ENCODE measurements around the gene IRF5.

Gene IRF5, protein sequence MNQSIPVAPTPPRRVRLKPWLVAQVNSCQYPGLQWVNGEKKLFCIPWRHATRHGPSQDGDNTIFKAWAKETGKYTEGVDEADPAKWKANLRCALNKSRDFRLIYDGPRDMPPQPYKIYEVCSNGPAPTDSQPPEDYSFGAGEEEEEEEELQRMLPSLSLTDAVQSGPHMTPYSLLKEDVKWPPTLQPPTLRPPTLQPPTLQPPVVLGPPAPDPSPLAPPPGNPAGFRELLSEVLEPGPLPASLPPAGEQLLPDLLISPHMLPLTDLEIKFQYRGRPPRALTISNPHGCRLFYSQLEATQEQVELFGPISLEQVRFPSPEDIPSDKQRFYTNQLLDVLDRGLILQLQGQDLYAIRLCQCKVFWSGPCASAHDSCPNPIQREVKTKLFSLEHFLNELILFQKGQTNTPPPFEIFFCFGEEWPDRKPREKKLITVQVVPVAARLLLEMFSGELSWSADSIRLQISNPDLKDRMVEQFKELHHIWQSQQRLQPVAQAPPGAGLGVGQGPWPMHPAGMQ

DNA sequence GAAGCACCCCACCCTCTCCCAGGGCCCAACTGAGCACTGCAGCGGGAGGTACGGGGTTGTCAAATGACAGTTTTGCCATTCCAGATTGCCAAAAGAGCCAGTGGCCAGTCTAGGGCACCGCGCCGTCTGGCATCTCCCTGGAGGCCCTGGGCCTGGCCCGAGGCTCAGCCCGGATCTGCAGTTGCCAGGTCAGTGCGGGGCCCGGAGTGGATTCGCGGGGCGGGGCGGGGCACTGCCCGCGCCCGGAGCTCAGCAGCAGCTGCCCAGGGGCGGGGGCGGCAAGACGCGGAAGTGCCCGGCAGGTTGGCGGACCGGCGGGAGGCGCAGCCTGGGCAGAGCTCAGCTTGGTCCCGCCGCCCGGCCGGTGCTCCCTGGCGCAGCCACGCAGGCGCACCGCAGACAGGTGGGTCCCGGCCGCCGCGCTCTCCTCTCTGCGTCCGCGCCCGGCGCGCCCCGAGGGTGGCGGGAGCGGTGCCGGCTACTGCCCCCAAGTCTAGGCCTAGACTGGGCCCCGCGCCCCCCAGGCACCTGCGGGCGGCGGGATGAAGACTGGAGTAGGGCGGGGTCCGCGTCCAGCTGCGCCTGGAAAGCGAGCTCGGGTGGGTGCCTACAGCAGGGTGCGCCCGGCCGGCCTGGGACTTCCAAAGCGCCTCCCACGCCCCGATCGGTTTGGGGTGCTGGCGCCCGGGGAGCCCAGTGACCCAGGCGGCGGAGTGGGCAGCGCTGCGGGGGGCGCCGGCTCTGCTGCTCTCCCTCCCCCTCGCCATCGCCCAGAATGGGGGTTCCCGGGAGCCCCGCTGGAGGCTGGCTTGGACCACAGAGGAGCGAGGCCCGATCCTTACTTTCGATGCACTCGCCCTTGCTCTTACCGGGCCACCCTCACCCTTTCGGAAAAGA, at the start of gene IRF5:
IRF5 (plus strand) TSS at position 281 of the 897 bp plus-strand sequence. CDS start 4,155 bp downstream, outside the sequence.
- ChIA-PET CTCF (interaction anchor here (0.6 to 1.2 kb wide), 2 partner anchors 10 to 153 kb away, joined by 4 to 5 read pairs; no protein-coding TSS in a partner anchor), POLR2A (interaction anchor here (0.6 kb wide), 1 partner anchor 415 kb away, joined by 5 read pairs; no protein-coding TSS in a partner anchor)
- peak within 1 kb of the TSS; percentile 58 for H3K4me3 ChIP-seq (ENCODE audit: low read depth, low read length)
- H3K27ac ChIP-seq (ENCODE audit: extremely low read depth, low read depth, low read length) = peak within 1 kb of the TSS; percentile 66; the same call in 1 of the 2 replicates
- no peaks in the 10 kb centered on the region for H3K4me1 ChIP-seq (ENCODE audit: control insufficient read depth, insufficient read depth, low read length)
- H3K36me3 ChIP-seq (ENCODE audit: control insufficient read depth in 2 of 2, insufficient read depth in 1 of 2, low read length in 2 of 2) = no peaks in the 10 kb centered on the region; a peak in 1 of 3 replicates
- H3K9me3 ChIP-seq (ENCODE audit: control insufficient read depth, insufficient read depth, low read depth, low read length) = no peaks in the 10 kb centered on the region
- TF ChIP-seq, protein P1, sequence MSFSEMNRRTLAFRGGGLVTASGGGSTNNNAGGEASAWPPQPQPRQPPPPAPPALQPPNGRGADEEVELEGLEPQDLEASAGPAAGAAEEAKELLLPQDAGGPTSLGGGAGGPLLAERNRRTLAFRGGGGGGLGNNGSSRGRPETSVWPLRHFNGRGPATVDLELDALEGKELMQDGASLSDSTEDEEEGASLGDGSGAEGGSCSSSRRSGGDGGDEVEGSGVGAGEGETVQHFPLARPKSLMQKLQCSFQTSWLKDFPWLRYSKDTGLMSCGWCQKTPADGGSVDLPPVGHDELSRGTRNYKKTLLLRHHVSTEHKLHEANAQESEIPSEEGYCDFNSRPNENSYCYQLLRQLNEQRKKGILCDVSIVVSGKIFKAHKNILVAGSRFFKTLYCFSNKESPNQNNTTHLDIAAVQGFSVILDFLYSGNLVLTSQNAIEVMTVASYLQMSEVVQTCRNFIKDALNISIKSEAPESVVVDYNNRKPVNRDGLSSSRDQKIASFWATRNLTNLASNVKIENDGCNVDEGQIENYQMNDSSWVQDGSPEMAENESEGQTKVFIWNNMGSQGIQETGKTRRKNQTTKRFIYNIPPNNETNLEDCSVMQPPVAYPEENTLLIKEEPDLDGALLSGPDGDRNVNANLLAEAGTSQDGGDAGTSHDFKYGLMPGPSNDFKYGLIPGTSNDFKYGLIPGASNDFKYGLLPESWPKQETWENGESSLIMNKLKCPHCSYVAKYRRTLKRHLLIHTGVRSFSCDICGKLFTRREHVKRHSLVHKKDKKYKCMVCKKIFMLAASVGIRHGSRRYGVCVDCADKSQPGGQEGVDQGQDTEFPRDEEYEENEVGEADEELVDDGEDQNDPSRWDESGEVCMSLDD (tag by site-specific recombination; IDR thresholded peaks at IDR 0.05) = peak; percentile 72; the same call in 1 of the 2 replicates
- TF ChIP-seq SP3 (tag by site-specific recombination; IDR thresholded peaks at IDR 0.05) = peak; percentile 49
- TF ChIP-seq ZNF777 (tag by site-specific recombination; IDR thresholded peaks at IDR 0.05; ENCODE audit: borderline replicate concordance) = peak; percentile 22; the same call in 1 of the 2 replicates
- TF ChIP-seq PATZ1 (tag by site-specific recombination; IDR thresholded peaks at IDR 0.05) = peak; percentile 50
- TF ChIP-seq ZNF335 (tag by site-specific recombination; conservative IDR thresholded peaks at IDR 0.05) = peak; percentile 98; the same call in 1 of the 2 replicates
- TF ChIP-seq PRDM10 (tag by site-specific recombination; IDR thresholded peaks at IDR 0.05) = peak; percentile 38; the same call in 1 of the 2 replicates
- 0 out of 2 replicates have a peak, but pooled peaks have one; percentile 6 for TF ChIP-seq ZNF10 (tag by site-specific recombination; IDR thresholded peaks at IDR 0.05)
- TF ChIP-seq, protein P2, sequence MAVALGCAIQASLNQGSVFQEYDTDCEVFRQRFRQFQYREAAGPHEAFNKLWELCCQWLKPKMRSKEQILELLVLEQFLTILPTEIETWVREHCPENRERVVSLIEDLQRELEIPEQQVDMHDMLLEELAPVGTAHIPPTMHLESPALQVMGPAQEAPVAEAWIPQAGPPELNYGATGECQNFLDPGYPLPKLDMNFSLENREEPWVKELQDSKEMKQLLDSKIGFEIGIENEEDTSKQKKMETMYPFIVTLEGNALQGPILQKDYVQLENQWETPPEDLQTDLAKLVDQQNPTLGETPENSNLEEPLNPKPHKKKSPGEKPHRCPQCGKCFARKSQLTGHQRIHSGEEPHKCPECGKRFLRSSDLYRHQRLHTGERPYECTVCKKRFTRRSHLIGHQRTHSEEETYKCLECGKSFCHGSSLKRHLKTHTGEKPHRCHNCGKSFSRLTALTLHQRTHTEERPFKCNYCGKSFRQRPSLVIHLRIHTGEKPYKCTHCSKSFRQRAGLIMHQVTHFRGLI (tag by site-specific recombination; IDR thresholded peaks at IDR 0.05) = peak; percentile 51; the same call in 1 of the 2 replicates
- no peak for TF ChIP-seq ZNF645 (tag by site-specific recombination; IDR thresholded peaks at IDR 0.05)
- TF ChIP-seq ZNF426 (tag by site-specific recombination; IDR thresholded peaks at IDR 0.05) = no peak
- peak; percentile 14; the same call in 1 of the 2 replicates for TF ChIP-seq ZBTB17 (tag by site-specific recombination; IDR thresholded peaks at IDR 0.05)
- TF ChIP-seq ZFP37 (tag by site-specific recombination; IDR thresholded peaks at IDR 0.05) = 0 out of 2 replicates have a peak, but pooled peaks have one; percentile 14
- peak; percentile 99 for TF ChIP-seq ZNF692 (tag by site-specific recombination; IDR thresholded peaks at IDR 0.05)
- no peak for TF ChIP-seq ZNF785 (tag by site-specific recombination; IDR thresholded peaks at IDR 0.05)
- no peak for TF ChIP-seq ZNF513 (tag by site-specific recombination; IDR thresholded peaks at IDR 0.05)
- TF ChIP-seq ZNF639 (tag by site-specific recombination; IDR thresholded peaks at IDR 0.05) = no peak

All from HEK293 (cell line).